K562 treated with DMSO at 1 percent for 4 hours (cell line): Measurements from ENCODE around the gene DPP9. TPM values are rescaled to one million over a fixed set of nuclear protein-coding genes. Genes with fewer than 3 reads are reported as not detected.

ENCODE experiments used
- total RNA-seq: library from RNA; unstranded; fragments of 300-600 nt; gene quantifications from 2 replicates; pipeline ENCODE4 v1.2.3, GENCODE V29; 2022; ENCODE audit not compliant: insufficient read depth

Gene DPP9
- total RNA-seq = 38.4 and 48.9 TPM in 2 replicates

GRCh38 chr19:4723595-4724514, at the start of gene DPP9:
Gene DPP9 (minus strand): TSS chr19:4723842. CDS start chr19:4719906, 3,936 bp downstream.

DNA sequence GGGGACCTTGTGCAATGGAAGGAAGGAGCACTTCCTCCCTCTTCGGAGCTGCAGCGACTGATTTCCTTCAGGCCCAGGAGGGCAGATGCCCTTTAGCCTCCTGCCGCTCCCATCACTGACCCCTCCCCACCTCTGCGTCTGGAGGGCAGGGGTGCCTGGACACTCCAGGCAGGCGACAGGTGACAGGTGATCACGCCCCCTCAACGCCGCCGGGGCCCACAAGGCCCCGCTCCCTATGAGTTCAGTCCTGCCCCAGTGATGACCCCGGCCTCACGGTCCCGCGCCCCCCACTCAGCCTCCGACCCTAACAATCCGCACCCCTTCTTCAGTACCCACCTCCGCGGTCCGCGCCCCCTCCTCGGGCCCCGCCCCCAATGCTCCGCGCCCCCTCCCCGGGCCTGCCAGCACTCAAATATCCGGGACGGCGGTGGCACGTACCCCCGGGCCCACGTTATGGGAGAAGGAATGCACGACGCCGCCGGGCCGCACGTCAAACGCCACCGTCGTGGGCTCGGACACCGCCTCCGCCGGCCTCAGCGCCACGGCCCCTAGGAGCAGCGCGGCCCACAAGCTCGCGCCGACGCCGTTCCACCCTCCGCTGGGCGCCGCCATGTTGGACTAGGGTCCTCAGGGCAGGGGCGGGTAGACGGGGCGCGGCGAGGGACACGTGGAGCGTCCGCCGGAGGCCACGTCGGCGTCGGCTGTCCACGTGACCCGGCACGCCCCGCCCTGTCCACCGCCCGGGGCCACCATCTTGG, 53.7 kb downstream of the DPP9 start, which contains the start of gene MYDGF:
TSS of gene MYDGF (minus strand) at position 620 of the 758 bp plus-strand sequence. CDS start at position 612, 8 bp downstream.

GRCh38 chr19:4638828-4639530, 84.7 kb downstream of the DPP9 start, which contains the start of gene TNFAIP8L1:
Gene TNFAIP8L1 (plus strand): TSS chr19:4639516. CDS start chr19:4651870, 12,354 bp downstream.

Other genes starting within 250 kb of the DPP9 start
- 0.22 and 0.23 TPM in 2 replicates for gene PLIN4, start 205.4 kb downstream of the DPP9 start, total RNA-seq
- gene PLIN5, start 188.6 kb downstream of the DPP9 start, total RNA-seq = 1.2 TPM in 1 of 2 replicates, not detected in the other
- gene LRG1, start 183.8 kb downstream of the DPP9 start, total RNA-seq = 15.1 and 16.1 TPM in 2 replicates
- 2.4 and 3.2 TPM in 2 replicates for gene SEMA6B, start 164.2 kb downstream of the DPP9 start, total RNA-seq
- 8.1 and 10.6 TPM in 2 replicates for gene TNFAIP8L1, start 84.3 kb downstream of the DPP9 start, total RNA-seq
- 316 and 369 TPM in 2 replicates for gene MYDGF, start 53.5 kb downstream of the DPP9 start, total RNA-seq
- gene FEM1A, start 67.9 kb upstream of the DPP9 start, total RNA-seq = 3.7 and 4.4 TPM in 2 replicates
- gene TICAM1, start 107.9 kb upstream of the DPP9 start, total RNA-seq = 7.3 and 7.5 TPM in 2 replicates
- gene PLIN3, start 143.8 kb upstream of the DPP9 start, total RNA-seq = 104 and 113 TPM in 2 replicates
- not detected in 2 replicates for gene ARRDC5, start 179.1 kb upstream of the DPP9 start, total RNA-seq
- 19.4 and 19.9 TPM in 2 replicates for gene UHRF1, start 185.7 kb upstream of the DPP9 start, total RNA-seq
- 33.4 and 34.7 TPM in 2 replicates for gene KDM4B, start 245.3 kb upstream of the DPP9 start, total RNA-seq